GM19397 (cell line): ENCODE data around the gene RAB6D.
"Not testable (repeated sequence)": the region's sequence is repeated elsewhere in the genome, so short reads cannot be mapped to it uniquely, and the experiment has no call there.

Source experiments
- ATAC-seq: cut with Tn5 transposase; IDR thresholded peaks from one replicate; pipeline ENCODE4 v1.9.1; 2021; ENCODE audit warnings: mild to moderate bottlenecking, moderate library complexity; ENCODE audit not compliant: unreplicated experiment

RAB6D gene

GRCh38 chr2:131367352-131367751 lies 3.4 kb upstream of the RAB6D start:
- ATAC-seq = no peak

GRCh38 chr2:131366643-131367042 lies 2.7 kb upstream of the RAB6D start:
- no peak for ATAC-seq

GRCh38 chr2:131365452-131365851 lies 1.5 kb upstream of the RAB6D start:
- ATAC-seq = no peak

GRCh38 chr2:131363213-131363612 lies 755 bp downstream of the RAB6D start:
- not testable (repeated sequence) for ATAC-seq

- ATAC-seq = not testable (repeated sequence)
Observed at GRCh38 chr2:131361773-131362172, 2.2 kb downstream of the RAB6D start.

GRCh38 chr2:131353167-131353697 lies 10.7 kb downstream of the RAB6D start:
- not testable (repeated sequence) for ATAC-seq

- no peak for ATAC-seq
Observed at GRCh38 chr2:131349021-131349420, 14.9 kb downstream of the RAB6D start.

- ATAC-seq = not testable (repeated sequence)
Observed at GRCh38 chr2:131347035-131347434, 16.9 kb downstream of the RAB6D start.

- ATAC-seq = not testable (repeated sequence)
Observed at GRCh38 chr2:131339307-131339706, 24.7 kb downstream of the RAB6D start.

GRCh38 chr2:131335319-131335718 lies 28.6 kb downstream of the RAB6D start:
- ATAC-seq = not testable (repeated sequence)

- not testable (repeated sequence) for ATAC-seq
Observed at GRCh38 chr2:131332709-131333108, 31.3 kb downstream of the RAB6D start.

- not testable (repeated sequence) for ATAC-seq
Observed at GRCh38 chr2:131331000-131331399, 33.0 kb downstream of the RAB6D start.

- no peak for ATAC-seq
Observed at GRCh38 chr2:131322209-131322608, 41.8 kb downstream of the RAB6D start.

GRCh38 chr2:131321344-131321743 lies 42.6 kb downstream of the RAB6D start:
- not testable (repeated sequence) for ATAC-seq

GRCh38 chr2:131311001-131311400 lies 53.0 kb downstream of the RAB6D start:
- ATAC-seq = not testable (repeated sequence)
